Astrocyte of the spinal cord (primary cell): ENCODE results near the gene AARS1.

Source experiments
- DNase-seq: peaks from one replicate; pipeline ENCODE4 v3.0.0; 2011; ENCODE audit warnings: low read depth, low spot score
- H3K4me3 ChIP-seq: 2 replicates; pipeline ENCODE4 v1.5.1; 2011; ENCODE audit warnings: low read depth, mild to moderate bottlenecking, low read length, moderate library complexity
- CTCF ChIP-seq: IDR thresholded peaks from 2 replicates; pipeline ENCODE4 v1.5.1; 2012; ENCODE audit warnings: low read depth, mild to moderate bottlenecking, low read length, inconsistent platforms
- in situ Hi-C: cut with HindIII; loops from 2 replicates; pipeline ENCODE4 v1.10.0; 2017; ENCODE audit warnings: low sequenced_read_pairs

AARS1 gene

GRCh38 chr16:70255574-70255973, 33.7 kb downstream of the AARS1 start:
- in situ Hi-C loops, result no loop called here
- TF ChIP-seq CTCF, result no peak
- H3K4me3 ChIP-seq, result no peak overlapping the region
- no peak for DNase-seq

GRCh38 chr16:70254965-70255286, 34.4 kb downstream of the AARS1 start:
- no peak for DNase-seq
- no peak for TF ChIP-seq CTCF
- in situ Hi-C loops, result no loop called here
- H3K4me3 ChIP-seq, result no peak overlapping the region

- no peak overlapping the region for H3K4me3 ChIP-seq
- DNase-seq, result peak; percentile 18
- in situ Hi-C loops, result no loop called here
- TF ChIP-seq CTCF, result no peak
Measured at GRCh38 chr16:70254180-70254964, 34.9 kb downstream of the AARS1 start.

- peak; percentile 41 for DNase-seq
- in situ Hi-C loops, result no loop called here
- peak; percentile 76 for TF ChIP-seq CTCF
- H3K4me3 ChIP-seq, result no peak overlapping the region
Measured at GRCh38 chr16:70253291-70254106, 35.8 kb downstream of the AARS1 start.

GRCh38 chr16:70252355-70252988, 36.8 kb downstream of the AARS1 start:
- no peak for DNase-seq
- TF ChIP-seq CTCF, result peak; percentile 60
- in situ Hi-C loops, result no loop called here
- no peak overlapping the region for H3K4me3 ChIP-seq

GRCh38 chr16:70251629-70252354, 37.5 kb downstream of the AARS1 start, which contains the start of gene EXOSC6:
TSS of gene EXOSC6 (minus strand) at chr16:70251940. CDS start at chr16:70251900, 40 bp downstream.
- in situ Hi-C loops, result no loop called here
- peak within 1 kb of the TSS; percentile 48 for H3K4me3 ChIP-seq
- peak; percentile 95 for TF ChIP-seq CTCF

More at GRCh38 chr16:70251629-70252354, 37.5 kb downstream of the AARS1 start, which contains the start of gene EXOSC6:
- DNase-seq, result peak; percentile 94
